HG03342 (cell line): Measurements from ENCODE around the gene GRIP2.

Source experiments
- ATAC-seq: cut with Tn5 transposase; IDR thresholded peaks from one replicate; pipeline ENCODE4 v1.9.1; 2021; ENCODE audit warnings: mild to moderate bottlenecking, moderate library complexity; ENCODE audit not compliant: unreplicated experiment

The GRIP2 gene

GRCh38 chr3:14471690-14472089 lies 68.5 kb downstream of the GRIP2 start:
- no peak for ATAC-seq

GRCh38 chr3:14471016-14471415 lies 69.1 kb downstream of the GRIP2 start:
- ATAC-seq = no peak

- no peak for ATAC-seq
Observed at GRCh38 chr3:14470461-14470860, 69.7 kb downstream of the GRIP2 start.

GRCh38 chr3:14468621-14468981 lies 71.5 kb downstream of the GRIP2 start:
- no peak for ATAC-seq

- ATAC-seq = no peak
Observed at GRCh38 chr3:14467814-14468620, 72.1 kb downstream of the GRIP2 start.

- no peak for ATAC-seq
Observed at GRCh38 chr3:14466179-14466903, 73.8 kb downstream of the GRIP2 start.

- ATAC-seq = no peak
Observed at GRCh38 chr3:14465425-14465824, 74.7 kb downstream of the GRIP2 start.

GRCh38 chr3:14464521-14464920 lies 75.6 kb downstream of the GRIP2 start:
- ATAC-seq = no peak

- no peak for ATAC-seq
Observed at GRCh38 chr3:14464141-14464465, 76.0 kb downstream of the GRIP2 start.

- ATAC-seq = no peak
Observed at GRCh38 chr3:14463330-14464140, 76.6 kb downstream of the GRIP2 start.

GRCh38 chr3:14462738-14463137 lies 77.4 kb downstream of the GRIP2 start:
- ATAC-seq = no peak

GRCh38 chr3:14461748-14462324 lies 78.3 kb downstream of the GRIP2 start:
- no peak for ATAC-seq

GRCh38 chr3:14461006-14461747 lies 79.0 kb downstream of the GRIP2 start:
- ATAC-seq = no peak

- ATAC-seq = no peak
Observed at GRCh38 chr3:14460342-14461005, 79.7 kb downstream of the GRIP2 start.

GRCh38 chr3:14459787-14460186 lies 80.4 kb downstream of the GRIP2 start:
- no peak for ATAC-seq

GRCh38 chr3:14459384-14459783 lies 80.8 kb downstream of the GRIP2 start:
- ATAC-seq = no peak

GRCh38 chr3:14458434-14459275 lies 81.5 kb downstream of the GRIP2 start:
- no peak for ATAC-seq

GRCh38 chr3:14457999-14458398 lies 82.1 kb downstream of the GRIP2 start:
- ATAC-seq = no peak

- no peak for ATAC-seq
Observed at GRCh38 chr3:14457481-14457880, 82.7 kb downstream of the GRIP2 start.
